Measurements from ENCODE around the gene MSI2.
"Not testable (repeated sequence)": the region's sequence is repeated elsewhere in the genome, so short reads cannot be mapped to it uniquely, and the experiment has no call there.

MSI2 gene

GRCh38 chr17:57620576-57620975 is 364.3 kb downstream of the MSI2 start:
- no peak overlapping the region for H3K27ac ChIP-seq
- no peak for TF ChIP-seq CTCF (conservative IDR thresholded peaks at IDR 0.05)

DNA sequence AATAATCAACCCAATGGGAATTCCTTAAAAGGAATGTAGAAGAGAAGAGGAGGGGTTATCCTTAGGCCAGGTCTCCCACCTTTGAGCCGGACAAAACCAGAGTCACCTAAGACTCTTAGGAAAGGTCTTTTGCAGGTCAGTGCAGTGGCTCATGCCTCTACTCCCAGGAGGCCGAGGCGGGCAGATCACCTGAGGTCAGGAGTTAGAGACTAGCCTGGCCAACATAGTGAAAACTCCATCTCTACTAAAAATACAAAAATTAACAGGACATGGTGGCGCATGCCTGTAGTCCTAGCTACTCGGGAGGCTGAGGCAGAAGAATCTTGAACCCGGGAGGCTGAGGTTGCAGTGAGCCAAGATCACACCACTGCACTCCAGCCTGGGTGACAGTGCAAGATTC is 365.5 kb downstream of the MSI2 start:
- H3K27ac ChIP-seq, result not testable (repeated sequence)

- no peak overlapping the region for H3K27ac ChIP-seq
- TF ChIP-seq CTCF (conservative IDR thresholded peaks at IDR 0.05), result no peak
These were observed 366.0 kb downstream of the MSI2 start for GRCh38 chr17:57622306-57622682.

- no peak for TF ChIP-seq CTCF (conservative IDR thresholded peaks at IDR 0.05)
These were observed 366.5 kb downstream of the MSI2 start for GRCh38 chr17:57622683-57623433.

GRCh38 chr17:57623620-57624019 is 367.3 kb downstream of the MSI2 start:
- H3K27ac ChIP-seq, result no peak overlapping the region

More at GRCh38 chr17:57622683-57623433, 366.5 kb downstream of the MSI2 start:
- no peak overlapping the region for H3K27ac ChIP-seq

GRCh38 chr17:57624386-57624785 is 368.1 kb downstream of the MSI2 start:
- TF ChIP-seq CTCF (conservative IDR thresholded peaks at IDR 0.05), result no peak
- H3K27ac ChIP-seq, result no peak overlapping the region

More at GRCh38 chr17:57623620-57624019, 367.3 kb downstream of the MSI2 start:
- no peak for TF ChIP-seq CTCF (conservative IDR thresholded peaks at IDR 0.05)

DNA sequence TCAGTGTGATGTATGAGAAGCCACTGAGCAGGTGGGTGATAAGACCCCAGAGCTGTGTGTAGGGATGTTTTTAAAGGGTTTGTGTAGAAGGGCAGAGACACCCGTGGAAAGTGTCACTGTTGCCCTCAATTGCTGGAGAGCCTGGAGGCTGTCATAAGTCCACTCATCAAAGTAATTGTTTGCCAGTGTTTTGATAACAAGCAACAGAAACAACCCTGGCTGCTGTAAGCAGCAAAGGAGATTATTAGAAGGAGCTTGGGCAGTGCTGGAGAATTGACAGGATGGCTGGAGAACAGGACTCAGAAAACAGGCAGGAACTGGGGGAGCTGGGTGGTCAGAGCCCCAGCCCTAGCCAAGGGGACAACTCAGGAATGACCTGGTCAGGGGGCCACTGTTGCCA is 369.2 kb downstream of the MSI2 start:
- no peak overlapping the region for H3K27ac ChIP-seq

More for the DNA sequence above, 369.2 kb downstream of the MSI2 start:
- TF ChIP-seq CTCF (conservative IDR thresholded peaks at IDR 0.05), result no peak

Measured in VCaP (cell line).